Activated T-helper 2 cell treated with anti-CD3 and anti-CD28 coated beads, Interferon-gamma antibody, Interleukin-2, Interleukin-4, amounts not matched to agents 10 μg/mL and 5 μg/mL and 100 μg/mL, durations not matched to agents 14 hours and 24 hours and 36 hours (primary cell): Measurements from ENCODE around the gene INAFM2. TPM values are rescaled to one million over a fixed set of nuclear protein-coding genes. Genes with fewer than 3 reads are reported as not detected.

Source experiments
- DNase-seq: peaks from one replicate; pipeline ENCODE4 v3.0.0; 2021; ENCODE audit warnings: low spot score
- H3K27ac Mint-ChIP-seq: one replicate; pipeline ENCODE4 v1.8.0; 2021; ENCODE audit warnings: mixed read lengths
- H3K27me3 Mint-ChIP-seq: one replicate; pipeline ENCODE4 v1.8.0; 2021; ENCODE audit warnings: low read depth, mixed read lengths
- H3K36me3 Mint-ChIP-seq: one replicate; pipeline ENCODE4 v1.8.0; 2021; ENCODE audit warnings: low read depth, mixed read lengths
- H3K4me1 Mint-ChIP-seq: one replicate; pipeline ENCODE4 v1.8.0; 2021; ENCODE audit warnings: low read depth, mixed read lengths
- H3K4me3 Mint-ChIP-seq: one replicate; pipeline ENCODE4 v1.8.0; 2021; ENCODE audit warnings: low read depth, mild to moderate bottlenecking, moderate library complexity, mixed read lengths
- H3K9me3 Mint-ChIP-seq: one replicate; pipeline ENCODE4 v1.8.0; 2021; ENCODE audit warnings: mixed read lengths
- intact Hi-C: fragments of 100-400 bp; cut with micrococcal nuclease; formaldehyde crosslinking; loops from one replicate; pipeline ENCODE4 v1.15.1; 2023
- total RNA-seq: library from RNA; stranded (reverse); gene quantifications from 2 replicates; pipeline ENCODE4 v1.2.3, GENCODE V29; 2022

The INAFM2 gene
- total RNA-seq, 1 donor from 2014 or later, result 16.7 TPM

DNA sequence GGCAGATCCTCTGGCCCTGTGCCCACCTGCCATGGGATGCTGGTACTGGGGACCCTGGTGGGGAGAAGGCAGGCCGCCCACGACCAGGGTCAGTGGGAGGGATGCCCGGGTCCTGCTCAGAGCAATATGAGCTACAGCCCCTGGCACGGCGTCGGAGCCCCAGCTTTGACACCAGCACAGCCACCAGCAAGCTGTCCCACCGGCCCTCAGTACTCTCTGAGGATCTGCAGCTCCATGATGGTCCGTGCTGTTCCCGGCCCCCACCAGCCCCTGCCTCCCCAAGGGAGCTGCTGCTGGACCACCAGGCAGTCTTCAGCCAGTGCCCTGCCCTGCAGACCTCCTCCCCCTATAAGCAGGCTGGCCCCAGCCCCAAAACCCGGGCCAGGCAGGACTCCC, 46.0 kb downstream of the INAFM2 start:
- no peak overlapping the region for H3K27ac Mint-ChIP-seq
- no peaks in the 10 kb centered on the region for H3K36me3 Mint-ChIP-seq
- H3K9me3 Mint-ChIP-seq, result no peaks in the 10 kb centered on the region

DNA sequence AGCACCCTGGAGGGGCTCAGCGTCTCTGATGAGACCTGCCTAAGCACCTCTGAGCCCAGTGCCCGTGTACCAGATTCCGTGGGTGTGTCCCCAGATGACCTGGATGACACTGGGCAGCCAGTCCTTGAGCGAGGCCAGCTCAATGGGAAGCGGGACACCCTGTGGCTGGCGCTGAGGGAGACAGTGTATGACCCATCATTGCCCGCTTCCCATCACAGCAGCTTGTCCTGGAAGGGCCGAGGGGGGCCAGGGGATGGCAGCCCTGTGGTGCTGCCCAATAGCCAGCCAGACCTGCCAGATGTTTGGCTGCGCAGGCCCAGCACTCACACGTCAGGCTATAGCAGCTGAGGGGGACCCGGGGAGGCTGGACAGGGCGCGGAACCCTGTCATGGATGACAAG, 46.5 kb downstream of the INAFM2 start:
- intact Hi-C loops, result loop anchor here (5.0 kb wide), 1 partner anchor 37 kb away; the partner anchor contains the start of gene IVD
- Mint-ChIP-seq H3K27ac (no peak overlapping the region), H3K9me3 (no peaks in the 10 kb centered on the region), H3K4me3 (no peak overlapping the region), H3K27me3 (peaks cover 23% of the 10 kb centered on the region), H3K4me1 (peaks cover 11% of the 10 kb centered on the region), H3K36me3 (no peaks in the 10 kb centered on the region)
- DNase-seq, result no peak

More for the DNA sequence above, 46.0 kb downstream of the INAFM2 start:
- peaks cover 11% of the 10 kb centered on the region for H3K4me1 Mint-ChIP-seq
- no peak for DNase-seq
- peaks cover 23% of the 10 kb centered on the region for H3K27me3 Mint-ChIP-seq
- intact Hi-C loops, result loop anchor here (5.0 kb wide), 1 partner anchor 38 kb away; the partner anchor contains the start of gene IVD
- no peak overlapping the region for H3K4me3 Mint-ChIP-seq

DNA sequence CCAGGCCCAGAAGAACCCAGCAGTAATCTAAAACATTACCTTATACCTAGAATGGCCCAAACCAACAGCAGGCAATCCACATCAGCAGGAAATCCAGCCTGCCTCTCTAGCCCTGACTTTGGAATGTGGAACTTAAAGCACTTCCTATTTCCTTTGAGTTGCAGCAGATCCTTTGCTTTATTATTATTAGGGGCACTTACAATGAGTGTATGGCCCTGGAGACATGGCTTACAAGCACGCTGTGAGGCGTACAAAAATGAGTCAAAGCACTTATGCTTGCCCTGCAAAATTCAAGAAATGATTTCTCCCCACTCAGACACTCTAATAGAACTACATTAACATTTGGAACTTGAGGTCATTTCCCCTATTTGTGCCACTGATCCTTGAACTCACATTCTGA, 49.5 kb downstream of the INAFM2 start:
- no peaks in the 10 kb centered on the region for H3K9me3 Mint-ChIP-seq
- H3K4me3 Mint-ChIP-seq, result no peak overlapping the region
- DNase-seq, result no peak
- no peaks in the 10 kb centered on the region for H3K36me3 Mint-ChIP-seq
- H3K27ac Mint-ChIP-seq, result no peak overlapping the region
- H3K4me1 Mint-ChIP-seq, result peaks cover 1% of the 10 kb centered on the region
- intact Hi-C loops, result no loop called here
- peaks cover 24% of the 10 kb centered on the region for H3K27me3 Mint-ChIP-seq

Other genes with a start within 250 kb of the INAFM2 start
- gene BMF, start 214.8 kb upstream of the INAFM2 start, total RNA-seq, result 16.1 and 17.9 TPM in 2 replicates
- 70.7 and 73.1 TPM in 2 replicates for gene BUB1B, start 162.6 kb upstream of the INAFM2 start, total RNA-seq
- 0.27 and 0.78 TPM in 2 replicates for gene PAK6, start 84.6 kb upstream of the INAFM2 start, total RNA-seq
- 0.41 and 0.48 TPM in 2 replicates for gene ANKRD63, start 40.6 kb upstream of the INAFM2 start, total RNA-seq
- 96.3 and 98.9 TPM in 2 replicates for gene PLCB2, start 15.8 kb upstream of the INAFM2 start, total RNA-seq
- gene CCDC9B, start 17.2 kb downstream of the INAFM2 start, total RNA-seq, result 0.34 and 0.41 TPM in 2 replicates
- gene PHGR1, start 27.3 kb downstream of the INAFM2 start, total RNA-seq, result not detected in 2 replicates
- 0.05 and 0.39 TPM in 2 replicates for gene DISP2, start 34.5 kb downstream of the INAFM2 start, total RNA-seq
- 48.1 and 49.9 TPM in 2 replicates for gene KNSTRN, start 59.0 kb downstream of the INAFM2 start, total RNA-seq
- gene IVD, start 82.1 kb downstream of the INAFM2 start, total RNA-seq, result 75.2 and 79.4 TPM in 2 replicates
- 26.5 and 26.7 TPM in 2 replicates for gene BAHD1, start 117.3 kb downstream of the INAFM2 start, total RNA-seq
- 11.8 and 12.2 TPM in 2 replicates for gene CHST14, start 147.3 kb downstream of the INAFM2 start, total RNA-seq
- 32.7 and 34.0 TPM in 2 replicates for gene CCDC32, start 241.3 kb downstream of the INAFM2 start, total RNA-seq
- gene RPUSD2, start 245.6 kb downstream of the INAFM2 start, total RNA-seq, result 18.6 and 18.8 TPM in 2 replicates